ENCODE measurements around the gene SSH3. TPM values are rescaled to one million over a fixed set of nuclear protein-coding genes. Genes with fewer than 3 reads are reported as not detected.
A peak's percentile ranks its signal among the peaks of the same experiment; 100 is the strongest.

SSH3 gene
- total RNA-seq, 1 donor from 2014 or later: 37.7 TPM

DNA sequence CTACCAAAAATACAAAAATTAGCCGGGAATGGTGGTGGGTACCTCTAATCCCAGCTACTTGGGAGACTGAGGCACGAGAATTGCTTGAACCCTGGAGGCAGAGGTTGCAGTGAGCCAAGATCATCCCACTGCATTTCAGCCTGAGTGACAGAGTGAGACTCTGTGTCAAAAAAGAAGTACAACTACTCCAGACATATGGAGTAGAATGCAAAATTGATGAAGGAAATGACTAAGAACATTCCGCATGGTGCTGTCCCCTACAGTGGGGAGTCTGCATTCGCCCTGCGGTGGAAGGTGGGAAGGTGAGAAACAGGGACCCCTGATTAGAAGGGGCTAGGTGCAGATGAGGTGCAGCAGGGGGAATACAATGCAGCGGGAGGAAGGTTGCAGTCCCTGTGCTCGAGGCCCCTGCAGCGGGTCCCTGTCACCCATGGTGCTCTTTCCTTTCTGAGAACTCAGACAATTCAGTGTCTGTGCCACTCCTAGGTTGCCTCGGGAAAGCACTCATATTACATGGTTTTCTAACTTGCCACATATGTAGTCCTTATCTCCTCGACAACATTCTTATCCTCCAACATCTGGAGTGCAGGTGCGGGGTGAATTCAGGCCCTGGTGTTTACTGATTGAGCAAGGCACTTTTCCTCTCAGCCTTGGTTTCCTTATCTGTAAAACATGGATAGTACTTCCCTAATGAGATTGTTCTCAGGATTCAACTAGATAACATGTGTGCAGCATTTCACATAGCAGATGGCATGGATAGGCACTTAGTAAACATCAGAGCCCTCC, 44.8 kb downstream of the SSH3 start:
- DNase-seq (no peak), ATAC-seq (no peak)
- no peak for TF ChIP-seq CTCF (IDR thresholded peaks at IDR 0.05)
- no peaks in the 10 kb centered on the region for H3K9me3 ChIP-seq
- no peak overlapping the region for H3K4me3 ChIP-seq
- H3K27me3 ChIP-seq (ENCODE audit: low read depth): no peaks in the 10 kb centered on the region
- H3K4me1 ChIP-seq: peaks cover 42% of the 10 kb centered on the region
- intact Hi-C loops (cut with DNase I): no loop called here
- no peak overlapping the region for H3K27ac ChIP-seq
- no peaks in the 10 kb centered on the region for H3K36me3 ChIP-seq

DNA sequence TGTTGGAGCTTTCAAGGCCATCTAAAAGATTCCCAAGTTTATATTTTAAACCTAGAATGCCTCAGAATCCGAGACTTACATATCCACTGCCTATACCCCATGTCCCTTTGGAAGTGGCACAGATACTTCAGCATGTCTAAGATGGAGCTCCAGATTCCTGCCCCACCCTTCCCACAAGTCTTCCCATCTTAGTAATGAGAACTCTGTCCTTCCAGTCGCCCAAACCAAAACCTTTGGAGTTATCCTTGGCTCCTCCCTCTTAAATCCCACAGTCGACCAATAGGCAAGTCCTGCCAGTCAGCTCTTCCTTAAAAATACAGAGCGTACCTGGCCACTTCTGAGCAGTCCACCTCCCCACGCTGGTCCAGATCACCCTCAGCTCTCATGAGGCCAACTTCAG, 45.7 kb downstream of the SSH3 start:
- DNase-seq: no peak
- no peaks in the 10 kb centered on the region for H3K36me3 ChIP-seq
- H3K4me3 ChIP-seq: no peak overlapping the region
- TF ChIP-seq CTCF (IDR thresholded peaks at IDR 0.05): no peak
- no peak for ATAC-seq
- peaks cover 45% of the 10 kb centered on the region for H3K4me1 ChIP-seq
- H3K27ac ChIP-seq: no peak overlapping the region
- intact Hi-C loops (cut with DNase I): no loop called here
- no peaks in the 10 kb centered on the region for H3K27me3 ChIP-seq (ENCODE audit: low read depth)
- no peaks in the 10 kb centered on the region for H3K9me3 ChIP-seq

DNA sequence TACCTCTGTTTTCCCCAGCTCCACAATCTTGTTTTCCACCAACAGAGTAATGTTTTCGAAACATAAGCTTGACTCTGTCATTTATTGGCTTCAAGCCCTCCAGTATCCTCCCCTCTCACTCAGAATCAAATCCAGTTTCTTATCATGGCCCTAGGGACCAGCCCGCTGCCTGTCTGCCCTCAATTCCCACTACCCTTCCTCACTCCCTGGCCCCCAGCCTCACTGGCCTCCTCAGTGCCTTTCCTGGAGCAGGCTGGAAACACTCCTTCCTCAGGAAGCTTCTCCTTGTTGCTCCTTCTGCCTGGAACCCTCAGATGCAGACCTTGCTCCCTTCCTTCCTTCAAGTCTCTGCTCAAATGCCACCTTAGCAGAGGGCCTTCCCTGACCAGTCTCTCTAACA, 46.1 kb downstream of the SSH3 start:
- Histone ChIP-seq H3K9me3 (no peaks in the 10 kb centered on the region), H3K4me3 (no peak overlapping the region), H3K27me3 (ENCODE audit: low read depth) (no peaks in the 10 kb centered on the region), H3K27ac (no peak overlapping the region), H3K4me1 (peaks cover 50% of the 10 kb centered on the region), H3K36me3 (no peaks in the 10 kb centered on the region)
- DNase-seq (no peak), ATAC-seq (no peak)
- intact Hi-C loops (cut with DNase I): no loop called here
- TF ChIP-seq CTCF (IDR thresholded peaks at IDR 0.05): no peak

DNA sequence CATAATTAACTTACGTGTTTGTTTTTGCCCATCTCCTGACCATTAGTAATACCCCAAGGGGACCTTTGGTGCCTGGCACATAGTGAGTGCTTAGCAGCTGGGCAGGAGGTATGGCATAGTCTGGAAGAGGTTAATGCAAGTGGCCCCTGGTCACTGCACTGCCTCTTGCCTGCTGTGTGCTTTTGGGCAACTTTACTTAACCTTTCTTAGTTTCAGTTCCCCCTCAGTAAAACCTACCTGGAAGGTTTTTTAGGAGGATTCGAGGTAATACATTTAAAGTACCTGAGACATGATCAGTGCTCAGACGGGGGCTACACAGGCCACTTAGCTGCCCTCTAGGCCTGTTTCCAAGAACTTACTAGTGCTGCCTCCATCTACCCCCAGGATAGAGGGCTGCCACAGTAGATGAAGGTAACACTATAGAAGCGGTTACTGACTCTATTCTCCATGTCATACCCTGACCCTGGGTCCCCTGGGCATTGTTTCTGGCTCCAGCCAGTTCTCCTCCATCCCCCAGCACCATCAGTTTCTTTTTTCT, 46.7 kb downstream of the SSH3 start:
- no peaks in the 10 kb centered on the region for H3K27me3 ChIP-seq (ENCODE audit: low read depth)
- no peaks in the 10 kb centered on the region for H3K36me3 ChIP-seq
- no peak overlapping the region for H3K4me3 ChIP-seq
- ATAC-seq (no peak), DNase-seq (no peak)
- intact Hi-C loops (cut with DNase I): loop anchor here (5.0 kb wide), 1 partner anchor 37 kb away; no protein-coding TSS in a partner anchor
- H3K9me3 ChIP-seq: no peaks in the 10 kb centered on the region
- no peak for TF ChIP-seq CTCF (IDR thresholded peaks at IDR 0.05)
- H3K4me1 ChIP-seq: peaks cover 52% of the 10 kb centered on the region
- no peak overlapping the region for H3K27ac ChIP-seq

DNA sequence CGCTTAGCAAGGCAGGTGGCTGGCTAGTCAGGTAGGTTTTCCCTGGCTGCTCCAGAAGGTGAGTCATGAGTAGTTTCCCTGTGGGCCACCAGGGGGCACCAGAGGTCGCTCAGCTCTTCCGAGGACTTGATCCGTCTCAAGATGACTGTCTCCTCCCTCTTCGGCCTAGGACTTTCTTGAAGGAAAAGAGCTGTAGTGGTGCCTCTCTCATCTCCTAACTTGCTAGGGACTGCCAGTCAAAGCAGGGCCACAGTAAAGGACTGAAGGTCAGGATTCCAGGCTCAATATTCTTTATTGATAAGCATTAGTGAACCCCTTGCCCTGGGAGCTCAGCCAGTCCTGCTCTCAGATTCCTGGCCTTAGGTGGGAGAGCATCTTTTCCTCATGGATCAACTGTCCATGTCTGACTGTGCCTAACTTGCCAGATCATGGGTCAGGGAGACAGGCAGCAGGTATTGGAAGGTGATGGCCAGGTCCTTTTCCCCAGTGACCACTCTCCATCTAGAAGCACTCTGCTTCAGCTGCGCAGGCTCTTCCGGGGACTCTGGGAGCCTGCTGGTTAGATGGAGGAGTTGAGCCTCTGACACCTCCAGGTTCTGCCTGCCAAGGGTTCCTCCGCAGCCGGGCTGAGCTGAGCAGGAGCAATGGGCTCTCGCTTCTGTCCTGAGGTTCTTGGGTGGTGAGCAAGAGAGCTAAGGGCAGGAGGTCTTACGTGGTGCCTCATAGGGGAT, 48.1 kb downstream of the SSH3 start:
- DNase-seq: peak; percentile 77
- ATAC-seq: peak; percentile 40 to 41
- TF ChIP-seq CTCF (IDR thresholded peaks at IDR 0.05): peak; percentile 92
- H3K4me3 ChIP-seq: no peak overlapping the region
- H3K27ac ChIP-seq: peak overlapping the region; percentile 94
- intact Hi-C loops (cut with DNase I): loop anchor here (5.0 kb wide), 1 partner anchor 36 kb away; no protein-coding TSS in a partner anchor
- H3K36me3 ChIP-seq: no peaks in the 10 kb centered on the region
- H3K4me1 ChIP-seq: peaks cover 54% of the 10 kb centered on the region
- H3K27me3 ChIP-seq (ENCODE audit: low read depth): no peaks in the 10 kb centered on the region
- H3K9me3 ChIP-seq: no peaks in the 10 kb centered on the region

All from lower lobe of right lung (tissue), 2 donors.